HG02678 (cell line): ENCODE measurements around the gene PRDX3.
"Not testable (repeated sequence)": the region's sequence is repeated elsewhere in the genome, so short reads cannot be mapped to it uniquely, and the experiment has no call there.

Source experiments
- ATAC-seq: cut with Tn5 transposase; IDR thresholded peaks from one replicate; pipeline ENCODE4 v1.9.1; 2021; ENCODE audit warnings: mild to moderate bottlenecking, moderate library complexity; ENCODE audit not compliant: unreplicated experiment

Gene PRDX3

GRCh38 chr10:119206603-119207365 is 28.2 kb upstream of the PRDX3 start:
- ATAC-seq, result peak; percentile 54

GRCh38 chr10:119205894-119206602 is 27.4 kb upstream of the PRDX3 start:
- ATAC-seq, result peak; percentile 21

GRCh38 chr10:119203006-119203405 is 24.4 kb upstream of the PRDX3 start:
- no peak for ATAC-seq

GRCh38 chr10:119201233-119201632 is 22.6 kb upstream of the PRDX3 start:
- no peak for ATAC-seq

- ATAC-seq, result no peak
Observed at GRCh38 chr10:119199231-119199992, 20.8 kb upstream of the PRDX3 start.

- ATAC-seq, result no peak
Observed at GRCh38 chr10:119198438-119198837, 19.8 kb upstream of the PRDX3 start.

- ATAC-seq, result no peak
Observed at GRCh38 chr10:119197921-119198320, 19.3 kb upstream of the PRDX3 start.

GRCh38 chr10:119191881-119192280 is 13.3 kb upstream of the PRDX3 start:
- no peak for ATAC-seq

- ATAC-seq, result no peak
Observed at GRCh38 chr10:119190954-119191785, 12.6 kb upstream of the PRDX3 start.

- ATAC-seq, result no peak
Observed at GRCh38 chr10:119190353-119190752, 11.7 kb upstream of the PRDX3 start.

- no peak for ATAC-seq
Observed at GRCh38 chr10:119189811-119190282, 11.2 kb upstream of the PRDX3 start.

- ATAC-seq, result no peak
Observed at GRCh38 chr10:119183664-119184412, 5.2 kb upstream of the PRDX3 start.

- not testable (repeated sequence) for ATAC-seq
Observed at GRCh38 chr10:119180850-119181400, 2.3 kb upstream of the PRDX3 start.

GRCh38 chr10:119177708-119178371 is 772 bp downstream of the PRDX3 start:
- ATAC-seq, result peak; percentile 10

- ATAC-seq, result no peak
Observed at GRCh38 chr10:119176166-119176565, 2.4 kb downstream of the PRDX3 start.

GRCh38 chr10:119174109-119174508 is 4.5 kb downstream of the PRDX3 start:
- ATAC-seq, result no peak

GRCh38 chr10:119167041-119167440 is 11.6 kb downstream of the PRDX3 start:
- no peak for ATAC-seq

- no peak for ATAC-seq
Observed at GRCh38 chr10:119166564-119166963, 12.0 kb downstream of the PRDX3 start.

GRCh38 chr10:119166118-119166500 is 12.5 kb downstream of the PRDX3 start:
- no peak for ATAC-seq
